Upper lobe of left lung (tissue), 4 donors: ENCODE data around the gene KPNA6.

Experiments
- CTCF ChIP-seq, 6 experiments: fragments of 450-650 bp in 4 of 6; fragments of 200-600 bp in 2 of 6; sonication (generic) in 2 of 6; IDR thresholded peaks; one replicate each; pipeline ENCODE4 v1.5.1; 2016 to 2019; ENCODE audit warnings: antibody characterized with exemption in 6 of 6
- POLR2A ChIP-seq, 4 donors: fragments of 450-650 bp; IDR thresholded peaks; one replicate each; pipeline ENCODE4 v1.5.1; 2016 to 2017; ENCODE audit warnings: antibody characterized with exemption in 4 of 4, mild to moderate bottlenecking in 2 of 4
- POLR2AphosphoS5 ChIP-seq, 2 donors: sonication (generic); formaldehyde crosslinking; IDR thresholded peaks; one replicate each; pipeline ENCODE4 v1.5.1; 2017; ENCODE audit warnings: antibody characterized with exemption in 2 of 2

GRCh38 chr1:32127409-32128198 lies 19.7 kb downstream of the KPNA6 start:
- no peak for TF ChIP-seq POLR2A (IDR thresholded peaks at IDR 0.05)
- TF ChIP-seq CTCF (IDR thresholded peaks at IDR 0.05): no peak
- no peak for TF ChIP-seq POLR2AphosphoS5 (IDR thresholded peaks at IDR 0.05)
